Astrocyte of the hippocampus (primary cell): Measurements from ENCODE around the gene MORC2.

Source experiments
- DNase-seq: peaks from one replicate; pipeline ENCODE4 v3.0.0; 2011; ENCODE audit warnings: low read depth, low spot score

Gene MORC2

GRCh38 chr22:30968015-30968923, at the start of gene MORC2:
Gene MORC2, minus strand, starts transcription at chr22:30968774. Its CDS starts 885 bp downstream, at chr22:30967889.
- no peak for DNase-seq

GRCh38 chr22:31005535-31005934, 37.0 kb upstream of the MORC2 start:
- DNase-seq: no peak

DNA sequence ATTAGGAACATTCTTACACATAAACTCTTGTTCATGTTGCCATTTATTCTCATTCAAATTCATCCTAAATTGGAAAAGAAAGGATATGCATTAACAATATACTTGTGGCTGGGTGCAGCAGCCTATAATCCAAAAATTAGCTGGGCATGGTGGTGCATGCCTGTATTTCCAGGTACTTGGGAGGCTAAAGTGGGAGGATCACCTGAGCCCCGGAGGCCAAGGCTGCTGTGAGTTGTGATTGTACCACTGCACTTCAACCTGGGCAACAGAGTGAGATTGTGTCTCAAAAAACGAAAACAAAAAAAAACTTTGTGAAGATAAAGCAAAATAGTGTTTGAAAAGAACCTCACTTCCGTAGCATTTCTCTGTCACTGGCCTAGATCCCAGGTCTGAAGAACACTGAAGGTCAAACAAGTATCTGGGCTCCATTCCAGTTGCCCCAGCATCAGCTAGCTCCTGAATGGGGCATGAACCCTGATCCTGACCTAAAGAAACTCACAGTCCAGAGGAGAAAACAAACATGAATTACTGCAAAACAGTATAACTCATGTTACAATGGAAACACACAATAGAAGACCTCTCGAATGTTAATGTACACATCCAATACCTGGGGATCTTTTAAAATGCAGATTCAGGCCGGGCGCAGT, 32.7 kb upstream of the MORC2 start:
- no peak for DNase-seq

DNA sequence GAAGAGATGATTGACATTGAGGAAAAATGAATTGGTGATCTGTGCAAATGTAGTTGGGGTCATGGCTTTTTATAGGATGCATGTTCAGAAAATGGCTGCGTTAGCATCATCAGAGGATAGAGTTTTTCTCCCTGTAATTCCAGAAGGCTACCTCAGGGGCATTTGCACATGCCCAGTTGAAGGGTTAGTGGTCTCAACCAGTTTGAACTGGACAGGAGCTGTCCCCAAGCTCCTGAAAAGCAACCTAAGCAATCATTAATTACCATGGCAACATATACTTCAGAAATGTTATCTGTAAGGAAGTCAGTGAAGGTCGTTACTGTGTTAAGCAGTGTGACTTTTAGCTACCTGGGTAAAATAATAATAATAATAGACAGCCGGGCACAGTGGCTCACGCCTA, 29.8 kb upstream of the MORC2 start:
- DNase-seq: no peak

GRCh38 chr22:30996462-30996861, 27.9 kb upstream of the MORC2 start:
- DNase-seq: no peak

- no peak for DNase-seq
These were observed 26.4 kb upstream of the MORC2 start for GRCh38 chr22:30994960-30995359.

DNA sequence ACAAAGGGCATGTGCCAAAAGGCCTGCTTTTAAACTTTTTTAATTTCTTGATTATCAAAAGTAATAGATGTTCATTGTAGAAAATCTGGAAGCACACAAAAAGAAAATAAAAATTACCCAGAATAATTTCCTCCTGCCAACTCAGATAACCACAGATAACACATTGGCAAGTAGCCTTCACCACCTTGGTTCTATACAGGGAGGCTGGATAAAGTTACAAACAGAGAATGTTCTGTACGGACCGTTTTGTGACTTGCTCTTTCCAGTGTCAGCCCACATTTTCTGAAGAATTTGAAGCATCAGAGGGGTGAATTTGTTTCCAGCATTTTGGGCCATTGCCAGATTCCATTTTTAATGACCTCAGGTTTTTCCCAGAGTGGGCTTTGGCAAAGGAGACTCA, 24.0 kb upstream of the MORC2 start:
- DNase-seq: peak; percentile 49

- DNase-seq: no peak
These were observed 22.1 kb upstream of the MORC2 start for GRCh38 chr22:30990690-30991089.

DNA sequence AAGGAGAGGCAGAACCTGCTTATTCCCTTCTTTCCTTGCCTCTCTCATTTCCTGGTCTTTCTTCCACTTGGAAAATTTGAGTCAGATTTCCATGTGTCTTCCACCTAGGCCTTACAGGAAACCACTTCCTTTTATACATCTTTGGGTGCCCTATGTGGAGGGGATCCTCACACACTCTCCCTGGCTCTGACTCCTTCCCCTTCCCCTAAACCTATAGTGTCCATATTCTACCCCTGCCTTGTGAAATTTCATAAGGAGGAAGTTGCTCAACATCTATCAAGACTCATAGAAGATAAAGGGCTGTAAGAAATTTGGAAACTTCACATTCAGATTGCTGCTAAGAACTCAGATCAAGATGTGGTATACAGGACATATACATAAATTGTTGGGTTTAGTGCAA, 20.9 kb upstream of the MORC2 start:
- DNase-seq: no peak

DNA sequence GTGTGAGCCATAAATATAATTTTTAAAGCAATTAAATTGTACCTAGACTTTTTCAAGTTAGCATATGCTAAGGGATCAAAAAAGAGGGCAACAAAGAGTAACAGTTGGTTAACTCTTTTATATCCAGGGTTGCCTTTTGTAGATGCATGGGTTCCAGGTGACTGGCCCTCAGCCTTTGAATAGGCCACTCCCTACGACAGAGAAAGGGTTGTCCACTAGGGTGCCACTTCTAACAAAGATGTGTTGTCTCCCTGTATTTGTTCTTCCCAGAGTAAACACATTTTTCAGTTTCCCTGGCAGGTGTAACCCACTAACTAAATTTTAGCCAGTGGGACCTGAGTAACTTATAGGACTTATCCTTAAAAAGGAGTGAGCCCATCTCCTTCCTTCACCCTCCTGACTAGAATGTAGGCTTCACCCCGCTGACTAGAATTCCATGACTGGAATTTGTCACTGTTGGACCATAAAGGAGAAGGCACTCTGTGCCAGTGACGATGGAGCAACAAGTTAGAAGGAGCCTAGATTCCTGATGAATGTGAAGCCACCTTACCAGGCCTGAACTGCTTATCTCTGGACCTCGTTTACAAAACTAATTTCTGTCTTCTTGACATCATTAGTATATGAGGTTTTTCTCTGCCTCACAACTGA, 17.1 kb upstream of the MORC2 start:
- no peak for DNase-seq

DNA sequence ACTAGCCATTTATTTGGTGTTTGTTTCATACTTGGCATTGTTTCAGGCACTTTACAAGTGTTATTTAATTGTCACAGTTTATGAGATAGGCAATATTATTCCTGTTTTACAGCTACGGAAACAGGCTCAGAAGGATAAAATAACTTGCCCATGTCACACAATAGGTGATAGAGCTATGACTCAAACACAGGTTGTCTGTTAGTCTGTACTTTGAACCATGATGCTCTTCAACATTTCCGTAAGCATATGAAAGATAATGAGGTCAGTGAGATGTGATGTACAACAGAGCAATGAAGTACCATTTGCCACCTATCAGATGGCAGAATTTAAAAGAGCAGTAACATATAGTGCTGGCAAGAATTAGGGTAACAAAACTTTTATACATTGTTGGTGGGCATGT, 15.7 kb upstream of the MORC2 start:
- no peak for DNase-seq

- no peak for DNase-seq
These were observed 13.9 kb upstream of the MORC2 start for GRCh38 chr22:30982512-30982911.

GRCh38 chr22:30979932-30980331, 11.4 kb upstream of the MORC2 start:
- peak; percentile 39 for DNase-seq

DNA sequence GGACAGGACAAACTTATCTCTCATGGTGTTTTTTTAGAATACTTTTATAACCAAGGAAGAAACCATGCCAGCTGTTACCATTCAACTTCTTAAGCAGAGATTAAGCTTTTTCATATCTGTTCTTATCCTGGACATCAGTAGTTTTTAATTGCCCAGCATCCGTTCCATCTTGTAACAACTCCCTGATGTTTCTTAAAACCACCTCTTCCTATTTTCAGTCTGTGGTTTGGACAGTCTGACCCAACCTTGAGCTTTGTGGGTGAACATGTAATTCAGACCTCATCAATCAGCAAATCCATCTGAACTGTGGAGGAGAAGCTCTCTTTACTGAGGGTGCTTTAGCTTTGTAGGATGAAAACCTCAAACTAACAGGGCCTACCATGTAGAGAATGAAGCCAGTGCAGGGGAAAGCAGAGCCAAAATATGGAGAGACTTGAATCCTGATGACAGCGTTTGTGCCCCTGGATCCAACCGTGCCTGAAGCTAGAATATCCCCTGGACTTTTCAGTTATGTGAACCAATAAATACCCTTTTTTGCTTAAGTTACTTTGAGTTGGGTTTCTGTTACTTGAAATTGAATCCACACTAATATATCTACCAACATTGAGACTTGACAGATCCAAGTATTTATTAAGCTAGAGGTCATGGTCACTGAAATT, 9.9 kb upstream of the MORC2 start:
- DNase-seq: no peak

GRCh38 chr22:30970356-30970746, 1.8 kb upstream of the MORC2 start:
- no peak for DNase-seq

GRCh38 chr22:30969532-30970355, 1.2 kb upstream of the MORC2 start:
- DNase-seq: no peak

DNA sequence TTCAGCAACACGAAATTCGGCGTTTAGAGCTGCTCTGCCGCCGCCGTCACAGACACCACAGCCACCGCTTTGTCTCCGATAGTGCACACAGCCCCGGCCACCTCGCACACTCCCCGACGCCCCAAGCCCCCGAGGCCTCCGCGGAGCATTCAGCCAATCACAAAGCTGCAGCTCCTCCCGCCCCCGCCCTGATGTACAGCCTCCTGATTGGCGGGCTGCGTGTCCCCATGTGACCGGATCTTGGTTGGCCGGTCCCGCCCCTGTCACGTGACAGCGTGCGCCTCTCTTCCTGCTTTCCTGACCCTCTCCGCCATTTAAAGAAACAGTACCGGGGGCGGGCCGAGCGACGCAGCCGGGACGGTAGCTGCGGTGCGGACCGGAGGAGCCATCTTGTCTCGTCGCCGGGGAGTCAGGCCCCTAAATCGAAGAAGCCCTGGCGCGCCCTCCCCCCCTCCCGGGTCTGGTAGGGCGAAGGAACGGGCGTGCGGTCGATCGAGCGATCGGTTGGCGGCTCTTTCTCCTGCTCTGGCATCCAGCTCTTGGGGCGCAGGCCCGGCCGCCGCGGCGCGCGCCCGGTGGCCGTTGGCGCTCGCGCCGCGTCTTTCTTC, 454 bp upstream of the MORC2 start, which contains the start of gene TUG1:
TUG1 (plus strand) TSS at position 342 of the 608 bp plus-strand sequence.
- DNase-seq: peak; percentile 99

DNA sequence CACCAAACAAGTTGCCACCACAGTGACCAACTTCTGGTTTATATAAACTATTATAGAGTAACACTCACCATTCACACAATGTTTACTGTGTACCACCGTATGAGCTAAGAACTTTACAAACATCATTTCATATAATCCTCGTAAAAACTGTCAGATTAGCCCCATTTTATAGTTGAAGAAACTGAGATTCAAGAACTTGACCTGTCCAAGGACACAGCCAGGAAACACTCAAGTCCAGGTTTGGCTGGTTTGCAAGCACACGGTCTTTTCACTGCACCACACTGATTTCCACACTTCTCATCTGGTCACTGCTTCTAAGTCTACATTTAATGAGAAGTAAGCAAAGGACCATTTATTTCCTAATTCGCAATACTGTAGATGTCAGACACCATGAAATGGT, 3.7 kb downstream of the MORC2 start:
- no peak for DNase-seq

DNA sequence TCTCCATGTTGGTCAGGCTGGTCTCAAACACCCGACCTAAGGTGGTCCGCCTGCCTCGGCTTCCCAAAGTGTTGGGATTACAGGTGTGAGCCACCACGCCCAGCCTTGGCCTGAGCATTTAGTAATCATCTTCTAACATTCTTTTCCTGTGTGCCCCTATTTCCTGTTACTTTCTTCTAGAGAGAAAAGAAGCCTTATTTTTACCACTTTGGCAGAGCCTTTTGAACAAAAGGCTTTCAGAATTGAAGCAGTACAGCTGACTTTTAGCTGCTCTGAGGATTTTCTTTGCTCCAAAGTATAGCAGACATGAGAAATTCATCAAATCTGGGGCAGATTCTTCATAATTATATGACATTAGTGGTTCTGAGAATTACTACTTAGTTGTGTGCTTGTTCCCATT, 13.4 kb downstream of the MORC2 start:
- no peak for DNase-seq

GRCh38 chr22:30953206-30953605, 15.4 kb downstream of the MORC2 start:
- no peak for DNase-seq
